ENCODE results near the gene UGT3A2.
"Not testable (repeated sequence)": the region's sequence is repeated elsewhere in the genome, so short reads cannot be mapped to it uniquely, and the experiment has no call there.

Gene UGT3A2

GRCh38 chr5:36052538-36052937, 14.1 kb downstream of the UGT3A2 start:
- DNase-seq: no peak

GRCh38 chr5:36049949-36050348, 16.7 kb downstream of the UGT3A2 start:
- no peak for DNase-seq

DNA sequence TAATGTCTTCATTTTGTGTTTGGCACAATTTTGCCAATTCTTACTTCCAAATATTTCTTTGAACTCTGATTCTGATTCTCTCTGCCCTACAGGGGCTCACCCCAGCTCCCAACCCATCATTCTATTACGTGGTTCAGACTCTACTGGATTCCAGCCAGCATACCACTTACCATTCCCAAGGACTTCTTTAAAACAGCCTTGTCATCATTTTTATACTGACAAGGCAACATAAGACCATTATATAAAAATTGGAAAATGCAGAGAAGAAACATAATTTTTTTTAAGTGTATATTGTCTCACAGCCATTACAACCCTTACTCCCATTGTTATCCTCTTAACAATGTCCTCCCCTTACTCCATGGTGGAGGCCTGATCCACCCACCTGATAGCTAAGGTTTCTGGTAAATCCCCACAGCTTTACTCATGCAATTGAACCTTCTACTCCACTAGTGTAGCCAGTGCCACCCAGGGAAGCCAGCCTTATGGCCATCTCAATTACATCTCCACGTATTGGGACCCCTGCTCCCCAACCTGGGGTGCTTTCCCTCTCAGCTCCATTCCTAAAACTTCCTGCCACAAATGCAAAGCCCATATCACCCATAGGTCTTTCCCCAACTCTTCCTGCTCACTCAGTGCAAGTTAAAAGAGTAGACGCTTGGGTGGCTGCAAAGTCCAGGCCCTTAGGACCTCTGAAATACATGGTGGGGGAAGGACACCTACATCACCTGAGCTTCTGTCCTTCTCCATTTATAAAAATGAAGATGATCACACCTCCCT, 19.1 kb downstream of the UGT3A2 start:
- DNase-seq: no peak

DNA sequence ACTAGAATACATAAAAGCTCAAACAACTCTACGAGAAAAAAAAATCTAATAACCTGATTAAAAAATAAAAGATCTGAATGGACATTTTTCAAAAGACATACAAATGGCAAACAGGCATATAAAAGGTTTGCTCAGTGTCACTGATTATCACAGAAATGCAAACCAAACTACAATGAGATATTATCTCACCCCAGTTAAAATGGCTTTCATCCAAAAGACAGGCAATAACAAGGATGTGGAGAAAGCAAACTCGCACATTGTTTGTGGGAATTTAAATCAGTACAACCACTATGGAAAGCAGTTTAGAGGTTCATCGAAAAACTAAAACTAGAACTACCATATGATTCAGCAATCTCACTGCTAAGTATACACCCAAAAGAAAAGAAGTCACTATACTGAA, 20.8 kb downstream of the UGT3A2 start:
- no peak for DNase-seq

DNA sequence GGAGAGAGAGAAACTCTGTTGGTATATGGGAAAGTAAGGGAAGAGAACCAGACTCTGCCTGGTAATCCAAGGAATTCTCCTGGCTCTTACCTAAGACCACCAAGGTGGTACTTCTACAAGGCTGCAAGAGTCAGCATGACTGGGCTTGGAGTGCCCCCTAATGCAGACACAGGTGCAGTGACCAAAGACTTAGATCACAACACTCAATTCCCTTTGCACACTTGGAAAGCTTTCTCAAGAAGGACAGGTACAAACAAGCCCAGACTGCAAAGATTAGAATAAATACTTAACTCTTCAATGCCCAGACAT, 25.2 kb downstream of the UGT3A2 start:
- no peak for DNase-seq

GRCh38 chr5:36040651-36041536, 25.8 kb downstream of the UGT3A2 start:
- no peak for DNase-seq

DNA sequence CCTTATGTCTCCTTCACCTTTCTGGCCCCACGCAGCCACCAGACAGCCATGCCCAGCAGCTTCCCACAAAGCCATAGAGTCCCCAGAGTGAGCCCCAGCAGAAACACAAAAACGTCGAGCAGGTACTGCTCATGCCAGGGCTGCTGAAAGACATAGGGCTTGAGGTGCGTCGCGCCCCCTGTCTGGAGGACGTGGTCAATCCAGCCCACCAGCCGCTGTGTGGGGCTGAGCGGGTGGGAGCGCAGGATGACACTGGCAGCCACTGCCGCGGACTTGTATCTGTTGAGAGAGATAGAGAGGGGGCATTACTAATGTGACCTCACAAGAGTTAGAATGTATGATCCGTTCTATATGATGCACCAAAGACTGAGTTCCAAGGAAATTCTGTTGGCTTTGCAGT, 31.0 kb downstream of the UGT3A2 start:
- no peak for DNase-seq

GRCh38 chr5:36034536-36035134, 32.0 kb downstream of the UGT3A2 start:
- not testable (repeated sequence) for DNase-seq

DNA sequence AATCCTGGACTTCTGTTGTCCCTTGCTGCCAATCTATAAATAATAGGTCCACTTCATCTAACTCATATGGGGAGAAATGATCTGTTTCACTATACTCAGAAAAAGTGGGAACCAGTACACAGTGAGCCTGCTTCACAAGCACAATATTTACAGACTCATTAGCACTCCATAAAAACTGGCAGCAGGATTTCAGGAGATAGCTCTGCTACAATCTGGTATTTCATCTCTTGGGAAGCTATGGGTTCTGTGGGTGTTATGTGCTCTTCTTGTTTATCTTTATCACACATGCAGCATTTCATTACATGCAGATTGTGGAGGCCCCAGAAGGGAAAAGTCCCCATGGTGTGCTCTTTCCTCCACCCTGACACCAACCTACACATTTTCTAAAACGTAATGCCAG, 33.2 kb downstream of the UGT3A2 start:
- no peak for DNase-seq

- DNase-seq: no peak
These were observed 33.6 kb downstream of the UGT3A2 start for GRCh38 chr5:36033047-36033446.

- no peak for DNase-seq
These were observed 35.5 kb downstream of the UGT3A2 start for GRCh38 chr5:36031223-36031622.

DNA sequence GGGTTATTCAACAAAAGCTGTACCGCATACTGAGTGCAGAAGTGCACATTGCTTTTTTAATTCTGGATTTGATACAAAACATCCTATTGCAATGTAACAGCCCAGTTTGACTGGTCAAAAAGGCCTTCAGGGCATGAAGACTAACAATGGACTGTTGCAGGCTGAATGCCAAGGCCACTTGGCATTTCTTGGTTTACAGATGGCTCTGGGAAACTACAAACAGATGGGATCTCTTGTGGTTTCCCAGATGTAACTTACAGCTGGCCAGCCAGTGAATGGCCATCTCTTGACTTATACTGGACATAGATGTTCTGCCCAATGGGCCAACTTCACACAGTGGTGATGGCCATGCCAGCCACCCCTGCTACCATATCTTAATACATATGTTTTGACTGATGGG, 36.8 kb downstream of the UGT3A2 start:
- DNase-seq: no peak

- no peak for DNase-seq
These were observed 37.7 kb downstream of the UGT3A2 start for GRCh38 chr5:36028816-36029465.

- DNase-seq: no peak
These were observed 39.0 kb downstream of the UGT3A2 start for GRCh38 chr5:36027711-36028110.

DNA sequence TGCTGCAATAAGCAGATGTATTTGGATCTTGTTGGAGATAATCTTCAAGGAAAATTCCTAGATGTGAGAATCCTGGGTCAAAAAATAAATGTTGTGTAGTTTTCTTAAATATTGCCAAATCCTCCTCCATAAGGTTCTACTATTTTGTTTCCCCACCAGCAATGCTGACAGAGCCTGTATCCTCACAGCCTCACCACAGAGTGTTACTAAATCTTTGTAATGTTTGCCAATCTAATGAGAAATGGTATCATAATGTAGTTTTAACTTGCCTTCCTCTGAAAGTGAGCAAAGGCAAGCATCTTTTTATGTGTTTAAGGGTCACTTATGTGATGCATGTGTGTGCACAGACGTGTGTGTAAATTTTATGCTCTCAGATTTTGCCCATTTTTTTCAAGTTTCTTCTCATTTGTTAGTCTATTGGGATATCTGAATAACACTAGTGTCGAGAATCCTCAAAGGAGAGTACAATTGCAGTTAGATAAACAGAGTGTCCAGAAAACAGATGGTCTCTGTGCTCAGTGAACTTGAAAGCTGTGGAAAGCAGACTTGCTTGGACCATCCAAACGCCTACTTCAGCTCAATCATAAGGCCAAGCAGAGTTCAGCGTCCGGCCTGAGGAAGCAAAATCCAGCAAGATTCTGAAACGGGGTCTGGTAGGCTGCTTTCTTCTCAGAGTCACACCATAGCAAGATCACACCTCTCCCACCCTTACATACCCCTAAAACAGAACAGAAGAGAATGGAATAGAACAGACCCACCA, 39.8 kb downstream of the UGT3A2 start:
- DNase-seq: no peak

- DNase-seq: not testable (repeated sequence)
These were observed 44.4 kb downstream of the UGT3A2 start for GRCh38 chr5:36022246-36022645.

- not testable (repeated sequence) for DNase-seq
These were observed 47.1 kb downstream of the UGT3A2 start for GRCh38 chr5:36019584-36019983.

DNA sequence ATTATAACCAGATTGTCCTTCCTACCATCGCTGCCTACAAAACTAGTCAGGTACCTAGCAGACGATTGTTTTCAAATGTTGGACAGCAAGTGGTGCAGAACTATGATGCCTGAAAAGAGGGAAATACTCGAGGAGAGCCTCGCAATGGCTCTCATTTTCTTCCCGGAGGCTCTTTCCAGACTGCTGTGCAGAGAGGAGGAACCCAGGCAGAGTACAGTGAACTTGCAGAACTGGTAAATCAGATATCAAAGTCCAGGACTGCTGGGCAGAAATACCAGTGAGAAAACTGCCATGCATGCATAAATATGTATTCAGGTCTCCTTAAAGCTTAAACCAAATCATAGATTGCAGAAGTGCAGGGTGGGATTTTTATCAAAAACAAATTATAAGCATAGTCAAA, 49.1 kb downstream of the UGT3A2 start:
- DNase-seq: no peak

DNA sequence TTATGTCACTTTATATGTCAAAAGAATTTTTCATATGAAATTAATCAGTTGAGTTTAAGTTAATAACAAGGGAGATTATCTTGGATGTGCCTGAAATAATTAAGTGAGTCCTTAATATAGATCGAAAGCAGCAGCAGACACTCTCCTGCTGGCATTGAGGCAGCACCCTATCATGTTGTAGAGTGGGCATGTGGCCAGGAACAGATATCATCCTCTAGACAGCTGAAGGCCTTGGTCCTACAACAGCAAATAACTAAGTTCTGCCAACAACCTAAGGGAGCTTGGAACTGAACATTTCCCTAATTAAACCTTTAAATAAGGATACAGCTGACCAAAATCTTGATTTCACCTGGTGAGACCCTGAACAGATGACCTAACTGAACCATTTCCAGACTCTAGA, 49.7 kb downstream of the UGT3A2 start:
- peak; percentile 41 for DNase-seq

GRCh38 chr5:36013182-36013581, 53.5 kb downstream of the UGT3A2 start:
- no peak for DNase-seq

DNA sequence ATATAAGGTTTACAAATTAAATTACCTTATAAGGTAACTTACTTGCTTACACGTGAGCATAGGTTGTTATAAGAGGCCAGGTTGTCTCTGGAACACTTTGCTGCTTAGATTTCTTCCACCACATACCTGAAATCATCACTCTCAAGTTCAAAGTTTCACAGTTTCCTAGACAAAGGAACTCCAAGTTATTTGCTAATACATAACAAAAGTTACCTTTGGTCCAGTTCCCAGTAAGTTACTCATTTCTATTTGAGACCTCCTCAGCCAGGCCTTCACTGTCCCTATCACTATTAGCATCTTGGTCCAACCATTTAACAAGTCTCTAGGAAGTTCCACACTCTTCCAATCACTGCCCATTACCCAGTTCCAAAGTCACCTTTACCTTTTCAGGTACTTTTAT, 57.0 kb downstream of the UGT3A2 start:
- DNase-seq: no peak

DNA sequence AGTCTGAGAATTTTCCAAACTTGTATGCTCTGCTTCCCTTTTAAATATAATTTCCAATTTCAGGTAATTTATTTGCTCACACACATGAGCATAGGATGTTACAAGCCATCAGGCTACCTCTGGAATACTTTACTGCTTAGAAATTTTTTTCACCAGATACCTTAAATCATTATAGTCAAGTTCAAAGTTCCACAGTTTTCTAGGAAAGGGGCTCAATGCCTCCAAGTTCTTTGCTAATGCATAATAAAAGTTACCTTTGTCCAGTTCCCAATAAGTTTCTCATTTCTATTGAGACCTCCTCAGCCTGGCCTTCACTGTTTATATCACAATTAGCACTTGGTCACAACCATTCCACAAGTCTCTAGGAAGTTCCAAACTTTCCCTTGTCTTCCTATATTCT, 59.3 kb downstream of the UGT3A2 start:
- DNase-seq: no peak

GRCh38 chr5:36006163-36006562, 60.5 kb downstream of the UGT3A2 start:
- no peak for DNase-seq

All from femur (tissue), 1 donor.